Endothelial cell of umbilical vein (primary cell): ENCODE measurements around the gene MEIOB. TPM values are rescaled to one million over a fixed set of nuclear protein-coding genes. Genes with fewer than 3 reads are reported as not detected.

Experiments
- BruUV-seq: library from RNA; stranded (reverse); fragments of 400-500 nt; replicated peaks from 2 replicates; lab custom pipeline; 2021; lab: Mats Ljungman, UMichigan
- CTCF ChIA-PET: fragments of 300-600, 350-600 bp; sonication (Branson Sonifier 250); formaldehyde crosslinking; loops from one replicate; lab custom pipeline; 2021; ENCODE audit warnings: antibody characterized with exemption, inconsistent platforms; lab: Charles Lee
- POLR2A ChIA-PET: fragments of 300-600, 350-600 bp; sonication (Branson Sonifier 250); formaldehyde crosslinking; loops from one replicate; lab custom pipeline; 2021; ENCODE audit warnings: antibody characterized with exemption, inconsistent platforms; lab: Charles Lee
- DNase-seq: peaks from one replicate; pipeline ENCODE4 v3.0.0-alpha.2; 2011; ENCODE audit warnings: low read depth, low spot score
- FAIRE-seq: peaks from 2 replicates; lab custom pipeline; 2011; peaks lifted over from hg19 to GRCh38; lab: Jason Lieb, UNC
- H2AFZ ChIP-seq: 2 replicates; pipeline ENCODE4 v1.6.0; 2012; ENCODE audit warnings: low read depth, low read length, control low read depth, inconsistent platforms
- H3K27ac ChIP-seq: 2 replicates; pipeline ENCODE4 v1.5.1; 2011; ENCODE audit warnings: low read depth, mild to moderate bottlenecking, control low read depth, low read length, moderate library complexity; ENCODE audit not compliant: insufficient read depth
- H3K27me3 ChIP-seq, 2 experiments: 2 replicates each; pipeline versions ENCODE4 v1.6.0 to v1.6.1; 2011; ENCODE audit warnings: low read length in 2 of 2, mixed read lengths in 1 of 2; ENCODE audit not compliant: control insufficient read depth in 2 of 2, insufficient read depth in 2 of 2
- H3K36me3 ChIP-seq, 2 experiments: 2 replicates in 1 of 2; 3 replicates in 1 of 2; pipeline ENCODE4 v1.5.1; 2011; ENCODE audit warnings: low read length in 2 of 2, mild to moderate bottlenecking in 1 of 2, moderate library complexity in 1 of 2; ENCODE audit not compliant: control insufficient read depth in 2 of 2, insufficient read depth in 2 of 2; ENCODE audit errors: extremely low read depth in 1 of 2
- H3K4me1 ChIP-seq: 3 replicates; pipeline ENCODE4 v1.5.1; 2011; ENCODE audit warnings: mild to moderate bottlenecking, low read length; ENCODE audit not compliant: control insufficient read depth, insufficient read depth; ENCODE audit errors: extremely low read depth
- H3K4me2 ChIP-seq: 2 replicates; pipeline ENCODE4 v1.6.1; 2011; ENCODE audit warnings: low read length, control low read depth, mixed read lengths; ENCODE audit not compliant: insufficient read depth
- H3K4me3 ChIP-seq, 3 experiments: fragments of 200-600 bp in 1 of 3; sonication (generic), shearing (Covaris generic) in 1 of 3; replicated peaks in 1 of 3; 2 replicates each; pipeline ENCODE4 v1.5.1; 2011 to 2016; ENCODE audit warnings: control low read depth in 3 of 3, low read length in 3 of 3, mild to moderate bottlenecking in 2 of 3, inconsistent platforms in 1 of 3, low read depth in 1 of 3, moderate library complexity in 1 of 3; ENCODE audit not compliant: insufficient read depth in 1 of 3
- H3K79me2 ChIP-seq: 2 replicates; pipeline ENCODE4 v1.6.0; 2012; ENCODE audit warnings: low read length, inconsistent platforms; ENCODE audit not compliant: control insufficient read depth, insufficient read depth
- H3K9ac ChIP-seq: replicated peaks from 2 replicates; pipeline ENCODE3; 2011; ENCODE audit warnings: low read length, control low read depth; ENCODE audit not compliant: insufficient read depth; ENCODE audit errors: extremely low read depth
- H3K9me1 ChIP-seq: replicated peaks from 3 replicates; pipeline ENCODE4 v1.6.0; 2011; ENCODE audit warnings: mild to moderate bottlenecking, low read length; ENCODE audit not compliant: control insufficient read depth, insufficient read depth; ENCODE audit errors: extremely low read depth
- H3K9me3 ChIP-seq: replicated peaks from 2 replicates; pipeline ENCODE4 v1.5.1; 2012; ENCODE audit warnings: low read length, inconsistent platforms; ENCODE audit not compliant: control insufficient read depth, insufficient read depth
- H4K20me1 ChIP-seq: replicated peaks from 2 replicates; pipeline ENCODE3; 2011; ENCODE audit warnings: mild to moderate bottlenecking, low read length; ENCODE audit not compliant: control insufficient read depth, insufficient read depth; ENCODE audit errors: extremely low read depth
- FOS ChIP-seq: IDR thresholded peaks from 2 replicates; pipeline ENCODE4 v1.6.1; 2011; ENCODE audit warnings: mild to moderate bottlenecking, low read length, moderate library complexity, borderline replicate concordance; ENCODE audit not compliant: insufficient read depth
- GATA2 ChIP-seq: IDR thresholded peaks from 2 replicates; pipeline ENCODE4 v1.7.0; 2011; ENCODE audit warnings: low read depth, mild to moderate bottlenecking, moderate library complexity, mixed read lengths, low read length; ENCODE audit not compliant: insufficient read length, insufficient read depth
- MYC ChIP-seq: IDR thresholded peaks from one replicate; pipeline ENCODE4 v1.6.1; 2011; ENCODE audit warnings: mild to moderate bottlenecking, low read depth, low read length
- POLR2AphosphoS5 ChIP-seq: IDR thresholded peaks from 2 replicates; pipeline ENCODE4 v1.6.1; 2012; ENCODE audit warnings: low read depth, mild to moderate bottlenecking, control low read depth, low read length, moderate library complexity; ENCODE audit not compliant: insufficient read depth
- dilution Hi-C: fragments of 300-500 bp; cut with MboI; formaldehyde crosslinking; loops from one replicate; pipeline ENCODE4 v1.15.0; 2019; ENCODE audit warnings: low sequenced_read_pairs; ENCODE audit not compliant: extremely low pct_ligation_motif_present
- intact Hi-C: fragments of 100-400 bp; cut with micrococcal nuclease; formaldehyde crosslinking; loops from one replicate; pipeline ENCODE4 v1.10.0; 2022
- polyA plus RNA-seq, 4 experiments: library from polyadenylated mRNA; depleted of rRNA in 3 of 4; stranded (reverse) in 3 of 4; unstranded in 1 of 4; fragments of >200 nt; gene quantifications; 2 replicates each; pipeline versions ENCODE4 v1.2.1 to v1.2.3, GENCODE V29; 2011 to 2012; ENCODE audit warnings: missing spikeins in 1 of 4
- total RNA-seq: library from RNA; stranded (reverse); gene quantifications from 2 replicates; pipeline ENCODE4 v1.2.3, GENCODE V29; 2021
- TF ChIP-seq, protein P1 (sequence below), 2 donors: IDR thresholded peaks; 1 replicate in 1 of 2; 2 replicates in 1 of 2; pipeline ENCODE4 v1.5.1; 2011; ENCODE audit warnings: low read length in 2 of 2, mild to moderate bottlenecking in 2 of 2, moderate library complexity in 2 of 2, control low read depth in 1 of 2, inconsistent platforms in 1 of 2, low read depth in 1 of 2; ENCODE audit not compliant: insufficient read depth in 1 of 2; ENCODE audit errors: extremely low read depth in 1 of 2
- TF ChIP-seq, protein P2 (sequence below): IDR thresholded peaks from 2 replicates; pipeline ENCODE4 v1.6.1; 2011; ENCODE audit not compliant: insufficient read depth, insufficient read length

The MEIOB gene
- total and polyA plus RNA-seq, 2 donors (not counting 3 experiments of a cell fraction or from before 2014, with no cell fraction given): 0.04 TPM; not detected in 1

DNA sequence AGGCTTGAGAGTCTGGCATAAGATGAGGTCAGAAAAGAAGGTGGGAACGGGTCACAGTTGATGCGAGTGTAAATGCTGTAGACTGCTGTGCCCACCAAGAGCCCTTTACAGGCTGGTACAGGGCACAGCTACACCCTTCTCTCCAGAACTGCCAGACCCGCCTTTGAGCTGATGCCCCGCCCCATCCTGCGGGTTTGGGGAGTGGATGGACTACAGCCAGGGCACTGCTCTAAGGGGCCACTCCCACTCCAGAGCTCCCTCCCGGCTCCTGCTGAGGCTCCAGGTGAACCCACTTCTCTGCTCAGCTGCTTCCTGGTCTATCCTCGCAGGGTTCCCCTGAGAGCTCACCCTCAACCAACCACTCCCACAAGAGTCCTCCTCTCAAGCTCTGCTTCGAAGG is 12.3 kb downstream of the MEIOB start:
- Histone ChIP-seq H2AFZ (no peak overlapping the region), H3K79me2 (no peaks in the 10 kb centered on the region), H3K36me3 (no peaks in the 10 kb centered on the region), H3K27me3 (peaks cover 34 to 53% of the 10 kb centered on the region in 2 experiments), H3K4me2 (no peak overlapping the region), H3K9ac (no peak overlapping the region), H3K4me1 (no peaks in the 10 kb centered on the region), H3K9me1 (no peaks in the 10 kb centered on the region), H3K4me3 (no peak overlapping the region), H3K27ac (no peak overlapping the region), H3K9me3 (no peaks in the 10 kb centered on the region), H4K20me1 (no peaks in the 10 kb centered on the region)
- POLR2A ChIA-PET: no interaction called here
- DNase-seq (no peak), FAIRE-seq (no peak)
- no TSS peak for BruUV-seq
- CTCF ChIA-PET: interaction anchor here (0.7 to 1.1 kb wide), 3 partner anchors 15 to 69 kb away, joined by 3 read pairs; no protein-coding TSS in a partner anchor
- intact Hi-C loops: loop anchor here (5.0 kb wide), 1 partner anchor 293 kb away; no protein-coding TSS in a partner anchor
- TF ChIP-seq POLR2AphosphoS5 (no peak), FOS (no peak), MYC (no peak), GATA2 (no peak)
- TF ChIP-seq, protein P1, sequence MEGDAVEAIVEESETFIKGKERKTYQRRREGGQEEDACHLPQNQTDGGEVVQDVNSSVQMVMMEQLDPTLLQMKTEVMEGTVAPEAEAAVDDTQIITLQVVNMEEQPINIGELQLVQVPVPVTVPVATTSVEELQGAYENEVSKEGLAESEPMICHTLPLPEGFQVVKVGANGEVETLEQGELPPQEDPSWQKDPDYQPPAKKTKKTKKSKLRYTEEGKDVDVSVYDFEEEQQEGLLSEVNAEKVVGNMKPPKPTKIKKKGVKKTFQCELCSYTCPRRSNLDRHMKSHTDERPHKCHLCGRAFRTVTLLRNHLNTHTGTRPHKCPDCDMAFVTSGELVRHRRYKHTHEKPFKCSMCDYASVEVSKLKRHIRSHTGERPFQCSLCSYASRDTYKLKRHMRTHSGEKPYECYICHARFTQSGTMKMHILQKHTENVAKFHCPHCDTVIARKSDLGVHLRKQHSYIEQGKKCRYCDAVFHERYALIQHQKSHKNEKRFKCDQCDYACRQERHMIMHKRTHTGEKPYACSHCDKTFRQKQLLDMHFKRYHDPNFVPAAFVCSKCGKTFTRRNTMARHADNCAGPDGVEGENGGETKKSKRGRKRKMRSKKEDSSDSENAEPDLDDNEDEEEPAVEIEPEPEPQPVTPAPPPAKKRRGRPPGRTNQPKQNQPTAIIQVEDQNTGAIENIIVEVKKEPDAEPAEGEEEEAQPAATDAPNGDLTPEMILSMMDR (IDR thresholded peaks at IDR 0.05; ENCODE audit: extremely low read depth in 1 of 2, insufficient read depth in 1 of 2, low read depth in 1 of 2, low read length in 2 of 2): no peak
- TF ChIP-seq, protein P2, sequence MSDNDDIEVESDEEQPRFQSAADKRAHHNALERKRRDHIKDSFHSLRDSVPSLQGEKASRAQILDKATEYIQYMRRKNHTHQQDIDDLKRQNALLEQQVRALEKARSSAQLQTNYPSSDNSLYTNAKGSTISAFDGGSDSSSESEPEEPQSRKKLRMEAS: no peak
- dilution Hi-C loops: no loop called here
